ENCODE results near the gene ASTN2.

DNA sequence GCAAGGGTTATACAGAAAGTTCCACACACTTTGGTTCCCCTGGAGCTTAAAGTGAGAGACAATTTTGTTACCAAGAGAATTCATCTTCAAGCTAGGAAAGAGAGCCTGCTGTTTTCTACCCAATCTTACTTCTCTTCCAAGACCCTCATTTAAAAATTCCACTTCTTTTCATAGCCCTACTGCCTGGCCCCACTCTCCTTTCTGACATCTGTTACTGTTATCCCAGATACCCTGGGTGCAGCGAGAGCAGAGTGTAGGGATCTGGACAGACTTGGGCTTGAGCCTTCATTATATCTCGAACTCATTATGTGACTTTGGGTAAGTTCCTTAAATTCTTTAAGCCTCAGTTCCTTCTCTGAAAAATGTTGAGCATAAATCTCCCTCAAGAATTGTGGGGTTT is 263.1 kb downstream of the ASTN2 start:
- TF ChIP-seq POLR2A (IDR thresholded peaks at IDR 0.05) = no peak
- TF ChIP-seq, protein P1, sequence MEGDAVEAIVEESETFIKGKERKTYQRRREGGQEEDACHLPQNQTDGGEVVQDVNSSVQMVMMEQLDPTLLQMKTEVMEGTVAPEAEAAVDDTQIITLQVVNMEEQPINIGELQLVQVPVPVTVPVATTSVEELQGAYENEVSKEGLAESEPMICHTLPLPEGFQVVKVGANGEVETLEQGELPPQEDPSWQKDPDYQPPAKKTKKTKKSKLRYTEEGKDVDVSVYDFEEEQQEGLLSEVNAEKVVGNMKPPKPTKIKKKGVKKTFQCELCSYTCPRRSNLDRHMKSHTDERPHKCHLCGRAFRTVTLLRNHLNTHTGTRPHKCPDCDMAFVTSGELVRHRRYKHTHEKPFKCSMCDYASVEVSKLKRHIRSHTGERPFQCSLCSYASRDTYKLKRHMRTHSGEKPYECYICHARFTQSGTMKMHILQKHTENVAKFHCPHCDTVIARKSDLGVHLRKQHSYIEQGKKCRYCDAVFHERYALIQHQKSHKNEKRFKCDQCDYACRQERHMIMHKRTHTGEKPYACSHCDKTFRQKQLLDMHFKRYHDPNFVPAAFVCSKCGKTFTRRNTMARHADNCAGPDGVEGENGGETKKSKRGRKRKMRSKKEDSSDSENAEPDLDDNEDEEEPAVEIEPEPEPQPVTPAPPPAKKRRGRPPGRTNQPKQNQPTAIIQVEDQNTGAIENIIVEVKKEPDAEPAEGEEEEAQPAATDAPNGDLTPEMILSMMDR (IDR thresholded peaks at IDR 0.05) = no peak
- no peak for TF ChIP-seq POLR2AphosphoS5 (IDR thresholded peaks at IDR 0.05)

Data from sigmoid colon (tissue), 4 donors.